HG03469 (cell line): Measurements from ENCODE around the gene ARAP2.

ENCODE experiments used
- ATAC-seq: cut with Tn5 transposase; IDR thresholded peaks from one replicate; pipeline ENCODE4 v1.9.1; 2021; ENCODE audit warnings: mild to moderate bottlenecking, moderate library complexity, moderate number of reproducible peaks; ENCODE audit not compliant: unreplicated experiment

Gene ARAP2

GRCh38 chr4:36137336-36137735 is 107.0 kb downstream of the ARAP2 start:
- no peak for ATAC-seq

GRCh38 chr4:36133658-36134057 is 110.7 kb downstream of the ARAP2 start:
- ATAC-seq: no peak

DNA sequence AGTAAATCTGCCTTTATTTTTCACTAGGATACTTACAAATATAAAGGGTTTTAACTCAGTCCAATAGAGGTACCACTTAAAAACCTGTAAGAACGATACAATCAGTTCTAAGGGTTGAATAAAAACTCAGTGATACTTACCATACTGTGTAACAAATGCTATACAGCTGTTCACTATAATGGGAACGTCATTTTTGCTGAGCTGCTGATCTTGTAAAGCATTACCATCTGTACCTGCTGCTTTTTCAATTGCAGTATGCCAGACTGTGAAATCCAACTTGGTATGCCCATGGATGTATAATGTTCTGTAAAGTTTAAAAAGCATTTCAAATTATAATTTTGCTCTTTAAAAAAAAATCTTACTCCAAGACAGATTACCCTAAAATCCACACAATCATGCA is 111.2 kb downstream of the ARAP2 start:
- ATAC-seq: no peak

- no peak for ATAC-seq
Observed at GRCh38 chr4:36130641-36131040, 113.7 kb downstream of the ARAP2 start.

DNA sequence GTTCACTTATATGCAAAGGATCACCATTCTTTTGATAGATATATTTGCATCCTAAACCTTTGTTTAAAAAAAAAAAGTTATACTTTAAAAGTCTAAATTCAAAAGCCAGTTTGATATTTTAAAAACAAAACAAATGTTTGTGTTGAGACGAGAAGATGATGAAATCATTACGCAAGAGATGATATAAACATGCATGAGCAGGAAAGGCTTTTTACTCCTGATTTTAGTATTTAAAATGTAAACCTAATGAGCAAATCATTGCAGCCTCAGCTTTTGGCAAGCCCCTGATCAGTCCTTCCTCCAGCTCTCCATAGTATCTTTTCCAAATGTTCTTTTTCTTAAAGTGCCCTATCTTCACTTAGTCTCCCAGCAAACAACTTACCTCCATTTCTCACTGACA is 115.6 kb downstream of the ARAP2 start:
- no peak for ATAC-seq

GRCh38 chr4:36123906-36124305 is 120.4 kb downstream of the ARAP2 start:
- ATAC-seq: no peak

DNA sequence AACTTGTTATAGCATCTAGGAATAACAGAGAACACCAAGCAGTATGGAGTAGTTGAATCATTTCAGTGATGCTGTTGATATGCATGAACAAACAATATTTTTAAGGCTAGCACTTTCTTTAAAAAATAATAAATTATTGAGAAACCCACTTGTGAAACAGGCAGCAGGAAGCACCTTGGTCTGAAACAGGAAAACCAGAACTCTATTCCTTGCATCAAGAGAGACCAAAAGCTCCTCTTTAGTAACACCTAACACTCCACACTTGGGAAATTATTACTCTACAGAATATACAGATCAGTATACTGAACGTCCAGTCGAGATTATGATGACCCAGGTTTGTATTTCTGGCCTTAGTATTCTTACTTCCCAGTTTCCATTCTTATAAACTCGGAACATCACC is 129.0 kb downstream of the ARAP2 start:
- no peak for ATAC-seq

GRCh38 chr4:36111172-36111571 is 133.1 kb downstream of the ARAP2 start:
- ATAC-seq: no peak

DNA sequence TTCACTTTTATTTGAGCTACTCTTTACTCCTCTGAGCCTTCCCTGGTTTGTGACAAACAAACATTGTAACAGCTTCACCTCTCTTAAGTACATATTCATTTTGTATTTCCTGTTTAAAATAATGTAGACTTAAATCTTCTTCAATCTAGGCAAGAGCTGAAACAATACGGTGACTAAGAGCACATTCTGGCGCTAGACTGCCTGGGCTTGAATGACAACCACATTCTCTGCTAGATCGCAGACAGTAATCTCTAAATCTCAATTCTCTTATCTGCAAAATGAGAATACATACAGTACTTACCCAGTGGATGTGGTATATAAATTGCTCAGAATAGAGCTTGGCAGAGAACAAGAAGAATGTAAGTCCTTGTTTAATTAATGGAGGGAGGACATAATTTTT is 144.8 kb downstream of the ARAP2 start:
- ATAC-seq: no peak

- no peak for ATAC-seq
Observed at GRCh38 chr4:36094995-36095394, 149.3 kb downstream of the ARAP2 start.

GRCh38 chr4:36091997-36092396 is 152.3 kb downstream of the ARAP2 start:
- ATAC-seq: no peak

GRCh38 chr4:36088542-36088941 is 155.8 kb downstream of the ARAP2 start:
- ATAC-seq: no peak

- ATAC-seq: no peak
Observed at GRCh38 chr4:36086261-36086786, 158.0 kb downstream of the ARAP2 start.

DNA sequence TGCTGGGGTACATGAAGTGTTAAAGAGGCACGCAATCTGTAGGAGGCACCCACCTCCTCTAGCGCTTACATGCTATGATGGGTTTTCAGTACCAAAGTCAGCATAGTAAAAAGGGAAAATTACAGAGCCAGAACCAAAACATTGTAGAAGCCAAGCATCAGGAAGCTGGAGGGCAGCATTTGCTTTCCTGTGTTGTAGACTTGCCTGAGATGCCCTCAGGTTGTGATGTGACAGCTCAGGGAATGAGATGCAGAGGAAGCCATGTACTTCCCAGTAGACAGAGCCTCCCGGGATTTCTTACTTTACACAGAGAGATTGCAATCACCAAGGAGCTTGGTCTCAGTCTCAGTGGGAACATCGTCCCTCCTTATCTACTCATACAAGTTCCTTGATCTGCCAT is 161.5 kb downstream of the ARAP2 start:
- no peak for ATAC-seq

DNA sequence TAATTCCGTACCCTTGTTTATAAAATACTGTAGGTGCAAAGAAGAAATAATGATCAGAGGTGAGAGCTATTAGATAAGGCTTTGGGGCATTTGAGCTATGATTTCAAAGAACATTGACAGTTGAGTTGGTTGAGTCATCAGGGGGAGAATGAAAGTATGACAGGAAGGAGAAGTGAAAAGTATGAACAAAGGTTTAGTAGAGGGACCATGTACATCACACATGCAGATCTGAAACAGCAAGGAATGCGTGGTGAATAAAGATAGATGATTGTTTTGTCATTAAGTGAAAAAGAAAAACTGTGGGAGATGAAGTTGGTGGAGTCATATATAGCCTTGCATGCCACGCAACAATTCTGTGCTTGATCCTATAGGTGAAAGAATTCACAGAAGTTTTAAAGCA is 163.1 kb downstream of the ARAP2 start:
- ATAC-seq: peak; percentile 99

DNA sequence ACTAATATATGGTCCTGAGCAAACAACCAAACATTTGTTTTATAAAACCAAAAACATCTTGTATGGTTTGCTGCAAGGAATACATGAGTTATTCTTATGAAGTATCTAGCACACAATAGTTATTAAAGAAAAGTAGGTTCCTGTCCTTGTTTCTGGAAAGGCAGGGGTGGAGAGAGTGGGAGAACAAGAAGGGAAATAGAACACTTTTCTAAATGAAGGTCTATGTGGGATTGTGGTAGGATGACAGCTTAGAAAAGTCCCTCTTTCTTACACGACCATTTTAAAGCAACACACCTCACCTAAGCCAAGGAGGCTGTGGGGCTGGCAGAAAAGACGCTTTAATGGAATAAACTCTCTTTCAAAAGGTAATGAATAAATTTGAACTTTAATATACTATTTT is 164.6 kb downstream of the ARAP2 start:
- ATAC-seq: no peak

DNA sequence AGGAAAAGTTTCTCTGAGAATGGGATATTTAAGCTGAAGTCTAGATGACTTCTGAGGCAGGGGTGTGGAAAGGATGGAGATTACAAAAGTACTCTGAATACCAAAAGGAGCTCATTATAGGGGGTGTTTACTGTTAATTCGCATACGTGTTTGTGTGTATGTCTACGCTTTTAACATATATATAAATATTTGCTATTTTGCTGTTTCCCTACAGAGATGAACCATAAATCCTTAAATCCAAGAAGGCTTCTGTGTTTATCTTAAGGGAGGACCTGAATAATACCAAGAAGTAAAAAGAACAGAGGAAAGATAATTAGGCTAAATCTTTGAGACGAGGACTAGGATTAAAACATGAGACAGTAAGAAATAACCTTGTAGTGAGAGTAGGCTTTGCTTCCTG is 166.0 kb downstream of the ARAP2 start:
- ATAC-seq: no peak

DNA sequence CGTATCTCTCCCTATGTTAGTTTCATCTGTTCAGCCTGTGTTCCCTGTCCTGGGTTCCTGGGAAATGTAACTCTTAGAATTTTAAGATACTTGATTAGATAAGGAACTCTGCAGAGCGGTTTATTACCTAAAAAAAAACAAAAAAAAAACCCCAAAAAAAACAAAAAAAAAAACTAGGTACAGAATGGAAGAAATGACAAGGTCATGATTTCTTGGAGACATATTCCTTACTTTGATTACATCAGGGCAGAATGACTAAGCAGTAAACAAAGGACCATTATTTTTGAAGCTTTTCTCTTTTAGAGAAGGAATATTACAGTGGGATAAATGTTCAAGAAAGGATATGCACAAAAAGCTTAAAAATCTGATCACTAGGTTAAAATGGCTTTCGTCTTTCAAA is 171.8 kb downstream of the ARAP2 start:
- ATAC-seq: no peak

- ATAC-seq: no peak
Observed at GRCh38 chr4:36067116-36067515, 177.2 kb downstream of the ARAP2 start.

GRCh38 chr4:36065274-36065871 is 178.9 kb downstream of the ARAP2 start:
- no peak for ATAC-seq

DNA sequence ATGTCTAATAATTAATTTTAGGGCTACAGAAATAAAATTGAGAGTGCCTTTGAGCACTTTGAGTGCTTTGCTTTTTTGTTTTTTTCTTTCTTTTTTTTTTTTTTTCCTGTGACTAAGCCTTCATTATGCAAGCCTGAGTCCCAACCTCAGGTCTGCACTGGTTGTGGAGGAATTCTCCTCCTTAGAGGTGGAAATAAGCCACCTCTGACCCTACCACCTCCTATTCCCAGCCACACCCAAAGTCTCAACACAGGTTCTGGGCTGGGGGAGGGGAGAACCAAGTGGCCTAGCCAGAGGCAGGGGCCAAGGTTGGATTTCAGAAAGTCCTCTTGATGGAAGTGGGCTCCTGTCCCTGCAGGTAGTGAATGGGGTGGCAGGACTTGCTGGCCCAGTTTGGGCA is 180.2 kb downstream of the ARAP2 start:
- ATAC-seq: no peak

DNA sequence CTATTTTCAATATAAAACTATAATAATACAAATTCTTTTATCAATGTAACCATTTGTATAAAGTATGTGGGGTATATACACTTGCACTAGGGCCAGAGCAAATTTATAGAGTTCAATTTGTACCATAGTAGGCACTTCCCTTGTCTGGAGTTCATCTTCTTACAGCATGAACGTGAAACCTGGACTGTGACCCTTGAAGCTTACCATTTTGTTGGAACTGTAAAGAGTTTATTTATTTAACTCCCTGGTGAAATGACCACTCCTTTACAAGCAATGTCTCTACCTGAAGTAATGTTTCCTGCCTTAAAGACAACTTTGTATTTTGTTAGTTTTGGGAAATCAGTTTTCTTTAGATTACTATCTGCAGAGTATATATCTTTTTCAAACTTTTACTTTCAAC is 188.2 kb downstream of the ARAP2 start:
- ATAC-seq: no peak

DNA sequence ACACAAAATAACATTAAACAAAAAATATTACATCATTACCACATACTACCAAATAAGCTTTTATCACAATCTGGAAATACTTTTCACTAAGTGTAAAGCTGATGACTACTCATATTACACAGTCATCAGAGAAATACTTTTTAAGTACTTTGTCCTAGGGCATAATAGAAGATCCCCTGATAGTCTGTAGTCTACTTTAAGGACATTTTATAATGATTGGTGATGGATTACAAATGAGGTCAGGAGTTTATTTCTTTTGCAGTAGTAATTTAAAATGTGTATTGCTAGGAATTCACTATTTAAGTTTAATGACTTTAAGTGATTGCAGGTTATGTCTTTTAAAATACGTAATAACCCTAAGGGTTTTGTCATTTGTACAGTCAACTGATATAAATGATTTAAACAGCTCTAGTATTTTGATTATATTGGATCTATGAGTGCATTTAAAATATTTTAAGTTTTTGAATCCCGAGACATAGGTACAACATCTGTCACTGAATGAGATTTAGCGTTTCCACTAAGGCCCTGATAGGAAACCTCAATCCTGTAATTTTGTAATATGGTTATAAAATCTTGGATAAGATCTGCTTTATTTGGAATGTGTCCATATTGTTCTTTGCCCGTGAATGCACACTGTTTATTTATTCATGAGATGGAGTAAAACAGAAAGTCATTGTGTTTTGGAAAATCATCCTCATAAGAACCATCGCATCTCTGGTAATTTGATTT is 189.5 kb downstream of the ARAP2 start:
- no peak for ATAC-seq
